ENCODE data around the gene SYPL1.

DNA sequence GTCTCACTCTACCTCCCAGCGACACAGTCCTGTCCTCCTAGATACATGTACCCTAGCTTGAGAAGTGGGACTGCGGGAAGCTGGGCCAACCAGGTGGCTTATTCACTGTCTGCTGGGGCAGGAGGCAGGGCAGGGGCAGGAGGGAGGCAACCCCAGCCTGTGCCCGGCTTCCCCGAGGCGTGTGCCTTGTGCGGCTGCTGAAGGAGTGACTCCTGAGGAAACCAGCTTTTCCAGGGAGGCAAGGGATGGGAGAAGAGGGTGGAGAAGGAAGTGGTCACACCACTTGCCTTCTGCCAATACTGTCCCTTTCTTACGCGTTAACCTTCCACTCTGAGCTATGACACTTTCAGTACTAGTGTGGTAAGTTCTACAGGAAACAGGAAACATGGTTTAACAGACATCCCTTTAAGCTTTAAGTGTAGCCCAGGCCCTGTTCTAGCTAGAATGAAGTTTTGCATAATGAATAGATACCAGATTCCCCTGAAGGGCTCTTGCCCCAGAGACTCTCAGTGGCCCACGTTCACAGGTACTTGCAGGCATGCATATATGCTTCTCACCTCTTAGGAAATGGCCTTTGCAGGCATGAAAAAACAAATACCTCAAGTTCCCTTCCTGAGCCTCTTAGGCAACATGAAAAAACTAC, 40.6 kb downstream of the SYPL1 start:
- TF ChIP-seq, protein P1, sequence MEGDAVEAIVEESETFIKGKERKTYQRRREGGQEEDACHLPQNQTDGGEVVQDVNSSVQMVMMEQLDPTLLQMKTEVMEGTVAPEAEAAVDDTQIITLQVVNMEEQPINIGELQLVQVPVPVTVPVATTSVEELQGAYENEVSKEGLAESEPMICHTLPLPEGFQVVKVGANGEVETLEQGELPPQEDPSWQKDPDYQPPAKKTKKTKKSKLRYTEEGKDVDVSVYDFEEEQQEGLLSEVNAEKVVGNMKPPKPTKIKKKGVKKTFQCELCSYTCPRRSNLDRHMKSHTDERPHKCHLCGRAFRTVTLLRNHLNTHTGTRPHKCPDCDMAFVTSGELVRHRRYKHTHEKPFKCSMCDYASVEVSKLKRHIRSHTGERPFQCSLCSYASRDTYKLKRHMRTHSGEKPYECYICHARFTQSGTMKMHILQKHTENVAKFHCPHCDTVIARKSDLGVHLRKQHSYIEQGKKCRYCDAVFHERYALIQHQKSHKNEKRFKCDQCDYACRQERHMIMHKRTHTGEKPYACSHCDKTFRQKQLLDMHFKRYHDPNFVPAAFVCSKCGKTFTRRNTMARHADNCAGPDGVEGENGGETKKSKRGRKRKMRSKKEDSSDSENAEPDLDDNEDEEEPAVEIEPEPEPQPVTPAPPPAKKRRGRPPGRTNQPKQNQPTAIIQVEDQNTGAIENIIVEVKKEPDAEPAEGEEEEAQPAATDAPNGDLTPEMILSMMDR (IDR thresholded peaks at IDR 0.05; ENCODE audit: borderline replicate concordance, extremely low read depth, low read length, poor library complexity, severe bottlenecking) = no peak
- TF ChIP-seq EZH2 (IDR thresholded peaks at IDR 0.05; ENCODE audit: borderline replicate concordance, low read depth, low read length, severe bottlenecking) = no peak
